NCI-H1105 treated with DMSO at 0.1 percent for 48 hours (cell line): ENCODE results near the gene MDK.

Source experiments
- DNase-seq: peaks from one replicate; lab custom pipeline; 2025; lab: John Stamatoyannopoulos, UW

MDK gene

DNA sequence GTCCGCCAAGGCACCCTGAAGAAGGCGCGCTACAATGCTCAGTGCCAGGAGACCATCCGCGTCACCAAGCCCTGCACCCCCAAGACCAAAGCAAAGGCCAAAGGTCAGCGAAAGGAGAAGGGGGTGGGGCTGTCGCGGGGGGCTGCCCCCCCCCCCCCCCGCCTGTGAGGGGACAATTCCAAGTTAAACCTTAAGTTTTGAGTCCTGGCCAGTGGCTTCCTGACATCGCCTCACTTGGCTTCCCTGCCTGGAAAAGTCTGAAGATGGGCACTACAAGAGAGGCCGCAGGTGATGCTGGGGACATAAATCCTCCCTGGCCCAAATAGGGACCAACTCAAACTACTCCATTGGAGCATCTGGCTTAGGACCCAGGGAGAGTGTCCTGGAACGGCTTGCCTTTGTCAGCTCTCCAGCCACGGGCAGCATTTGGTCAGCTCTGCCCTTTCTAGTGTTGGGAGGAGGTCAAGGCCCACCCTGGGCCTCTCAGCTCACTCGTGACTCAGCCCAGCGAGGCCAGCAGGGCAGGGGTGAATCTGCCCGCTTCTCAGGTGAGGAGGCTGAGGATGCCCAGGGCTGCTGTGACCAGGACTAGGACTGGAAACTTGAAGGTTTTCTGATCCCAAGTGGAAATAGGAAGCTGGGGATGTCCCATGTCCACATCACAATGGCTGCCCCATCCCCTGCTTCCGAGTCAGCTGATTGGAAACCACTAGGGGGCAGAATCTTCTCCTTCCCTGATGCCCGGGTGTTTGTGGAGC lies 1.4 kb downstream of the MDK start:
- DNase-seq: peak; percentile 38

DNA sequence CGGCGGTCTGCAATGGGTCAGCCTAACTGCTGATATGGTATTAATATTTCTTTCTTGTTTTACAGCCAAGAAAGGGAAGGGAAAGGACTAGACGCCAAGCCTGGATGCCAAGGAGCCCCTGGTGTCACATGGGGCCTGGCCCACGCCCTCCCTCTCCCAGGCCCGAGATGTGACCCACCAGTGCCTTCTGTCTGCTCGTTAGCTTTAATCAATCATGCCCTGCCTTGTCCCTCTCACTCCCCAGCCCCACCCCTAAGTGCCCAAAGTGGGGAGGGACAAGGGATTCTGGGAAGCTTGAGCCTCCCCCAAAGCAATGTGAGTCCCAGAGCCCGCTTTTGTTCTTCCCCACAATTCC lies 1.9 kb downstream of the MDK start:
- no peak for DNase-seq

DNA sequence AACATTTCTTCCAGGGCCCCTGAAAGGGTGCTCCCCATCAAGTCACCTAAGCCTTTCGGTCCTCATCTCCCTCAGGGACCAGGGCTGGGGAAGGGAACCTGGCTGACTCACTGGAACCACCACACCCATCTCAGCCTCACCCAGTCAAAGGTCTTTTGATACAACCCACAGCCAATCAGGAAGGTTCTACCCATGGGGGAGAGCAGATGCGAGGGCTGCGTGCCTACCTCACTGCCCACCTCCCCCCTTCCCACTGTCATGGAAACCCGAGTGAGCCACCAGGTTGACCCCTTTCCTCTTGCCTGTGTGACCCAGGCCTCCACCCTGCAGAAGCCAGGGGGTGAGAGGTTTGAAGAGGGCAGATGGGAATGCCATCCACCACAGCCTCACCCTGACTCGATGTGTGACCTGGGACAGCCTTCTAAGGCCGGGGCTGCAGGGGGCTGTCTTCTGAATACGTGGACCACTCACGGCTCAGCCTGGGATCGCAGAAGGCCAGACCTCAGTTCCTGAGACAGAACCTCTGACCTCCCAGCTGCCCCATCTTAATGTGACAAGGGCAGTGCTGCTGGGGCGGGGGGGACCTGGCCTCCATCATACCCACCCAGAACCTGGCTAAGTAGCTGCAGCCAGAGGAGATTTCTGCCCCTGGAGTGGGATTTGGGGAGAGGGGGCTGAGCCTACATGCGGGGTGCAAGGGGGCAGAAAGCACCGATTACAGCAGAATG lies 2.7 kb downstream of the MDK start:
- no peak for DNase-seq

DNA sequence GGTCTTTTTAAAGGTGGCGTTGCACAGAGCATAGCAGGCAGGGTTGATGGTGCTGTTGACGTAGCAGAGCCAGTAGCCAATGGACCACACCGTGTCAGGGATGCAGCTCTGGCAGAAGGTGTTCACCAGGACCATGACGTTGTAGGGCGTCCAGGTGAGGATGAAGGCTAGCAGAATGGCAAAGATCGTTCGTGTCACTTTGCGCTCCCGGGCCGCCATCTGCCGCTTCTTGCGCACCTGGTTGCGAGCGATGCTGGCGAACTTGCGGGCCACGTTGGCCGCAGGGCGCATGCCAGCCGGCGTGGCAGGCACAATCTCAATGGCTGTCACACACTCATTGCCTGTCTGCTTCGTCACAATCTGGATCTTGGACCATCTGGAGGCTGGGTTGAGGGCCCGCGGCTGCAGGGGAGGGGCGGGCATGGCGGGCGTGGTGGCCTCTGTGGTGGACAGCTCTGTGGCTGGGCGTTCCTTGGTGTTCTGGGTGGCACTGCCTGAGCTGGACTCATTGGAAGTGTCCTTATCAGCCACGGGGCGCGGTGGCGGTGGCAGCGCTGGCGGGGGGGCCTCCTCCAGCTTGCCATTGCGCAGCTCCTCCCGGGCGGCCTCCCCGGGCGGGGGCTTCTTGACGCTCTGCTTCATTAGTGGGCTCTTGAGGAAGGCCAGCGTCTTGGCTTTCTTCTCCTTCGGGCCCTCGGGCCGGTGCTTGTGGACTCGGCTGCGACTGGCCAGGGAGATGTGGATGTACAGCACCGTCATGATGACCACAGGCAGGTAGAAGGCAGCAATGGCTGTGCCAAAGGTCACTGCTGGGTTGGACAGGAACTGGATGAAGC lies 3.9 kb downstream of the MDK start:
- DNase-seq: no peak

DNA sequence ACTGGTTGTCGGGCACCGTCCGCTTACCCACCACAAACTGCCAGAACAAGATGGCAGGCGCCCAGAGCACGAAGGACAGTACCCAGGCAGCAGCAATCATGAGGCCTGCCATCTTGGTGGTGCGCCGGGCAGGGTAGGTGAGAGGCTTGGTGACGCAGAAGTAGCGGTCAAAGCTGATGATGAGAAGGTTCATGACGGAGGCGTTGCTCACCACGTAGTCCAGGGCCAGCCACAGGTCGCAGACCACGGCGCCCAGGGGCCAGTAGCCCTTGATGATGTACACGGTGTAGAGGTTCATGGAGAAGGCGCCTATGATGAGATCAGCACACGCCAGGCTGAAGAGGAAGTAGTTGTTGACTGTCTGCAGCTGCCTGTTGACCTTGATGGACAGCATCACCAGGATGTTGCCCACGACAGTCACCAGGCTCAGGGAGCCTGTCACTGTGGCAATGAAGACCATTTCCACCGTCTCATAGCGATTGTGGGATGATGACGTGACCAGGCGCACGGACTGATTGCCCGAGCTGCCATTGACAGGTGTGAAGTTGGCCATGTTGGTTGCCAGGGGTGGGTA lies 4.6 kb downstream of the MDK start:
- no peak for DNase-seq

DNA sequence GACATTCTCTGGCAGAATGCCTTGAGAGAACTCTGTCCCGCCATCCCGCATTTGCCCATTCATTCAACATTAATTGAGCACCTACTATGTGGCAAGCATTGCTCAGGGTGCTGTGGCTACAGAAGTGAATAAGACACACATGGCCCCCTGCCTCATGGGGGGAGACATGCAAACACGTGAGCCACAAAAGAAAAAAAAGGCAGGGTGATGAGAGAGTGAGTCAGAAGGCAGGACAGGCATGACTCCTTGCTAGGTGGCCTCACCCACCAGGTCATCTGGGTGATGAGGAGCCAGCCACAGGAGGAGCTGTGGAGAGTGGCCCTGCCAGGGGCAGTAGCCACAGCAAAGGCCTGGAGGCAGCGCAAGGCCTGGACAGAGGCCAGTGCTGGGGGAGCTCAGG lies 5.2 kb downstream of the MDK start:
- DNase-seq: no peak

DNA sequence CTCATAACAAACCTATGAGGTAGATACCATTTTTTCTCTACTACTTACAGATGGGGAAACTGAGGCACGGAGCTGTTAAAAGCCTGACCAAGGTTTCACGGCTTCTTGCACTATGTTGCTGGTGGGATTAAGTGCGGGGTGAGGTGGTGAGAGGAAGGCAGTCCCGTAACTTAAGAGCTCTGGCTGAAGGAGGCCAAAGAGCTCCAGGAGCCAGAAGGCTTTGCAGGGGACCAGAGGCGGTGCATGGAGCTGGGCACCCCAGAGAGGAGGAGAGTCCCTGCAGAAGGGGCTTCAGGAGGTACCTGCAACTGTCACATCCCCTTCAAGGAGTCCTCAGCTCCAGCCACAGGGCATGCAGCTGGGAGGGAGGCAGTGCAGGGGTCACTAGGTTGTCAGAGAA lies 6.0 kb downstream of the MDK start:
- DNase-seq: no peak

DNA sequence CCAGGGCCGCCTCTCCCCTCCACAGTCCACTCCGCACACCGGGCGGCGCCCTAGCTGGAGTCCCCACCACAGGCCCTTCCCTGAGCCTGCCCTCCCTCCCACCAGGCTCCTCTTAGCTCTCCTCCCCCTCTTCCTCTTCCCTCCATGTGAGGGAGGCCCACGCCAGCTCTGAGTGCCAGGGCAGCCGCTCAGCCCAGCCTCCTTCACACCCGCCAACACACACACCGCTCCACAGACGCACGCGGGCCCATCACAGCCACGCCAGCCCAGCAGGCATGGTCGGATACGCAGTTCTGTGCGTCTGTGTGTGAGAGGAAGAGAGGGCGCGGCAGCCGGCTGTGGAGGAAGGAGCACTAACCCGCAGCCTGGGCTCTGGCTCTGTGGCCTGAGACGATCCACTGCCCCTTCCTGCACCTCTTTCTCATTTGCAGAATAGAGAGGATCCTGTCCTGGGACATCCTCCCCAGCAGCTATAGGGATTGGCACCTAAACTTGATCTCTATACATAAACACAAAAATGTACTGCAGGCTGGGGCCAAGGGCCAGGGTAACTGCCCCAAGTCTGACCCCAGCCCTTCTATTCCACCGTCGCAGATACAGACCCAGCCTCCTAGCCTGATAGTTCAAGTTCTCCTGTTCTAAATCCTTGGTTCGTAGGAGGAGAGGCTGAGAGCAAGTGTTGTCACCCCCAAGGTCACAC lies 6.6 kb downstream of the MDK start:
- no peak for DNase-seq

DNA sequence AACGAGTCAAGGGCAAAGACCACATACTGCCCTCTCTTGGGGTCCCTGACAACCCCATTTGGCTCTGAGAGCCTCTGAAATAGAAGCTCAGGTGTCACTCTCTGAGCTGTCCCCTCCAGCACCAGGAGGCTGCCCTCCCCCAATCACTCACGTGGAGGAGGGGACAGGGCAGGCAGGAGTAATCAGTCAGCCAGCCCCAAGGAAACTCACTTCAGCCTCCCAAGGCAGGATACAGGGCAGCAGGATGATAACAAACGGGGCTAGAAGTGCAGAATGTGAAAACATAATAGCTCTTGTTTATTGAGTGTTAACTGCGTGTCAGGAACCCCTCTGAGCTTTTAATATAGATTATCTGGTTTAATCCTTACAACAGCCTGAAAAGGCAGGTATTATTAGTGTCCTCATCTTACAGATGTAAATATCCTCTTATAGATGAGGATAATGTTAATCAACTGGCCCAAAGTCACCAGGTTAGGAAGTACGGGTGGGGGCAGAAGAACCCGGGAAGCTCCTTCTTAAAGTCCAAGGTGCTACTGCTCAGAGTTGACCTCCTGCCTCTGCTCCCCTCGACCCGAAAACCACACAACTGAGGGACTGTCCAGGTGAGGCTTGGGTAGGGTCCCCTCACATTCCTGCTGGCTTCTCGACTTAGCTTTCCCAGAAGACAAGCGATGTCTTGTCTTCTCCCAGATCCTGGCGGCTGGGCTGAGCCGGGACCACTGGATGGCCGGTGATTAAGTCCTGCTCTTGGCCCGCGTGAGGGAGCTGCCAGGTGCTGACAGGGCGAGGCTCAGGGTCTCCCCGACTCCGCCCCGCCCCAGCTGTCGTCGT lies 7.4 kb downstream of the MDK start:
- no peak for DNase-seq

DNA sequence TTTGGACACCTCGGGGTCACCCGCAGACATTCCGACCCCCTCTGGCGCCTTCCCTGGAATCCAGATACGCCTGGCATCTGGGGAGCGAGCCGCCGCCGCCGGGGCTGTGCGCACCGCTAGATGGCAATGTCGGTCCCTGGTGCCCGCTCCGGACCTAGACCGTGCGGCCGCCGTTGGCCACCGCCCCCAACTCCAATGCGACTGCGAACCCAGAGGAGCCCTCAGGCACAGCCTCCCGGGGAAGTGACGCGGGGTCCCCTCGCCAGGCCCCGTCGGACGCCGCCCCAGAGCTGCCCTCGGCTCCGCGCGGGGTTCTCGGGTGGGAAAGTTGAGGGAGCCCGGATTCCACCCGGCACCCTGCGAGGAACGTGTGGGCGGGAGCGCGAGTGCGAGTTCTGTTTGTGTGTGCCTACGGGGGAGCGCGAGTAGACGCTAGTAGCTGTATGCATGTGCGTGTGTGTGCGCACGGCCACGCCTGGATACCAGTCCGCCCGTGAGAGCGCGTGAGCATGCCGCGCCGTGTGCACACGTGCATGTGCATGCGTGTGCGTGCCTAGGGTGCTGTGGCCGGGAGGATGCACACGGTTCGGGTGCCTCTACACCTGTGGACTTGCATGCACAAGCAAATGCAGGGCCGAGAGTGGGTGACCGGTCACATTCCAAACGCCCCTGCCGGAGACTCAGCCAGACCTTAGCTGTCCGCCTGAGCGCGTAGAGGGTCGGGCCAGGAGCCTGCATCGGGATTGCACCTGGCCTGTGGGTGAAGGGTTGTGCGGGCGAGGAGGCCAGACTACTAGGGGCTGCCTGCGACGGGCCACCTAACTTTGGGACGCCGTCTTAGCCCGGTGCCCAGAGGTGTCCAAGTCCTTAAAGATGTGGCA lies 8.2 kb downstream of the MDK start:
- peak; percentile 78 for DNase-seq

DNA sequence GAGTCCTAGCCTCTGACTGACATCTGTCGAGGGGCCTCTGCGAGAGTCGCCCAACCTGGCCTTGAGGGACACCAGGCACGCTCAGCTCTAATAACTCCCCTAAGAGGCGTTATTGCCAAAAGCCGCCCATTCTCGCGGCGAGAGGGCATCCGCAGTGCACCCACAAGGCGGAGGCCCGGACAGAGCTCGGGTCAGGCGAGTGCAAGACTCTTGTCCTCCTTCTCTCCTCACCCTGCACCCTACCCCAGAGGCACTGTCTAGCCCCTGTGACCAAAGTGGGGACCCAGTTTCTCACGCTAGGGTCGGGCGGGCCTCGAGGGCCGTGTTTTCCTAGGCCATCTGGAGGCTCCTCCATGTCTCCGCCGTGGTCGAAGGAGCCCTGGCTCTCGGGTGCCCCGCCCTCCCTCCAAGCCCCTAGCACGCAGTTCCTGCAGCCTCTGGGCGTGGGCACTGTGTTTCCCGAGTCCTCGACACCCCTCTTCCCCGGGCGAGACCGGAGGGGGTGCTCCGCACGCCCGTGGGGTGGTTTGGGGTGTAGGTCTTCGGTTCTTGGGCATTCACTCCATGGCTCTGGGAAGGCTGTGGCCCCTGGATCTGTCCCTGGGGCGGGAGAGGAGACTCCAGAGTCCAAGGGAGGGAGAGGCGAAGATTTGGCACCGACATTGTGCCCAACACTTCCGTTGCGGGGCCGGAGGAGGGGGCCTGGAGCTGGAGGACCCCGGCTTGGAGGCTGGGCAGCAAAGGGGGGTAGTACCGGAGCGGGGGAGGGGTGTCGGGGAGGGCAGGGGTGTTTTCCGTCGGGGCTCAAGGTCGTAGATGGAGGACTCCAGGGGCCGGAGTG lies 9.1 kb downstream of the MDK start:
- DNase-seq: peak; percentile 38

DNA sequence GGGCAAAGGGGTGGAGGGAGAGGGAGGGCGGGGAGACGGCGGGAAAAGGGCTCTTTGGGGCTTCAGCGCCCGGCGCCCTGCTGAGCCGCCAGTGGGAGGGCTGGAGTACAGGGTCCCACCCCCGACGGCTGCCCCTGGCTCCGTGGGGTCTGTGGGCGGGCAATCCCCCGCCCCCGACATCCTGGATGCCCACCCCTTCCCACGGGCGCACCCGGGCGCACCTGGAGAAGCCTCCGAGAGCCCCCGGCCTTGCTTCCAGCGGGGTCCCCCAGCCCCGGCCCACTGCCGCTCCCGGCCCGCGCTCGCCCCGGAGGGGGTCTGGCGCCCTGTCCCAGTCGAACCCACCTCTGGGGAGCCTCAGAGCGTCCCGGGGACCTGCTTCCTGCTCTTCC lies 9.7 kb downstream of the MDK start:
- peak; percentile 33 for DNase-seq

DNA sequence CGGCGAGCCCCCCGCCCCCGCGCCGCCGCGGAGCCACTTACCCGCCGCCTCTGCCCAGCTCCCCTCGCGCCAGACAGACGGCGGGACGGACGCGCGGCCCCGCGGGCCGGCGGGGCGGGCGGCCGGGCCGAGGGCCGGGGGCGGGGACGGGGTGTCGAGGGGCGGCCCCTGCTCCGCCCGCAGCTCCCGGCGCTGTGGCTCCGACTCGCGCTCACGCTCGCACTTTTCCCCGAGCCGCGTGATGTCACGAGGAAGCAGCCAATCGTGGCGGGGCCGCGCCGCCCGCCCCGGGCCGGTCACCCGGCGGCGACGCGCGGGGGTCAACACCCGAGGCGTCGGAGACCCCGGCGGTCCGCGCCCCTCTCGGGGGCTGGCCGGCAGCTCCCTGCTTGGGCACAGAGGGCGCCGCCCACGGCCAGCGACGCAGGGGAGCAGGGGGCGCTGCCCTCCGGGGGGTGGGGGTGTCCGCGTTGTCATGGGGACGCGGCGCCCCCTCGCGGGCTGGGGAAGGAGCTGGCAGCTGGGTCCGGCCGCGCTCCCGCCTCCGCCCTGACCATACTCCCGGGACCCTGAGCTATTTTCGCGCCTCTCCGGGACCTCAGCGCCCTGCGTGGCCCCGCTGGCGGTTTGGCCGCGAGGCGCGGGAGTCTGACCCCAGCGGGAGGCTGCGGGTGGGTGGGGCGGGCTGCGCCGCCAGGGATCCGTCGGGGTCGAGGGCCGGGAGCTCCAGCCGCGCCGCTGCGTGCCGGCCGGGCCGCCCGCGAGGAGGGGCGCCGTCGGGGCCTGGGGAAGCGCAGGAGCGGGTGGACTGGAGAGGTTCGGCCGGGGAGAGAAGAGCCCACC lies 10.3 kb downstream of the MDK start, which contains the start of gene CHRM4:
CHRM4 (minus strand) TSS at position 199 of the 843 bp plus-strand sequence. CDS start 5,219 bp downstream, outside the sequence.
- peak; percentile 71 for DNase-seq

DNA sequence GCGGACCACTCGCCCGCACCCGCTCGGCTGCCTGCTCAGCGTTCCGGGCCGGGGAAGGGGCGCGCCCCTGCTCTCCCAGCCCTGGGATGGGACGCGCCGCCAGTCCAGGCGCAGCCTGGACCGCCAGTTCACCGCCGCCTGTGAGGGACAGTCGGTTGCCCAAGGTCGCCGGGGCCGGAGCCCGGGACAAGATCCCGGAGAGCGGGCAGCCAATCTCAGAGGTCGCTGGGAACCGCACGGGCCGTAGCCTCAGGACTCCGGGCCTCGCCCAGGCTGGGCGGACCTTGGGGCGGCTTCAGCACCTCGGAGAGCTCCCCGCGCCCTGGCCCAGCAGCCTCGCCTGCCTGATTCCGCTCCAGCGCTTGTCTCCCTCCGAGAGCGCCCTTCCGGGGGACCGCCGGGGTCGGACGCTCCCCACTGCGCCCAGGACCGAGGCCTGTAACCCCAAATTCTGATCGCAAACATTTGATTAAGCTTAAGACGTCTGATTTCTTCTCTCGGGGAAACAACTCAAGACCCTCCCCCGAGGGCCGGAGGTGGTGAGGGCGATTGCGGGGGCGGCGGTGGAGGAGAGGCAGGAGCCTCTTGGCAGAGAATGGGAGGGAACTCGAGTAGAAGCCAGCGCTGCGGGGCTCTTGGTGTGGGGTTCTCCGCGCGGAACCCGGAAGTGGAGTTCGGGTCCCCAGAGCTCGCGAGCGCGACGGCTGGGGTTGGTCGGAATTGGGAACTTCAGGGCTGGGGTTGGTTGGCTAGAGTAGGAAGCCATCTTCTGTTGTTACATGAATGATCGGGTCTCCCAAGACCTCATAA lies 11.2 kb downstream of the MDK start:
- peak; percentile 74 for DNase-seq

DNA sequence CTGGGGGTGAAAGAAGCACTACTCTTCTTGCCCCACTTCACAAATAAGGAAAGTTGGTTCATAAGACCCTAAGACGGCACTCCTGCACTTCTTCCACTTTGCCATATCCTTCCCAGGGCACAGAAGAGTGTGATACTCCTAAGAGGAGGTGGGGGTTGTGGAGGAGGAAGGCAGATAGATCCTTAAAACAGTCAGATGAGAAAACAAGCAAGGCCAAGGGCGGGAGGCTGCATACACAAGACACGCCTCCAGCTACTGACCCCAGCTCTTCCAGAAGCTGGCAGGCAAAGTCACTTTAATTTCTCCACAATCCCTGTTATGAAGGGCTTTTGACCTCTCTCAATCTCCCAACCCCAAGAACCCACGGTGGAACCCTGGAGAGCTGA lies 11.8 kb downstream of the MDK start:
- DNase-seq: no peak

DNA sequence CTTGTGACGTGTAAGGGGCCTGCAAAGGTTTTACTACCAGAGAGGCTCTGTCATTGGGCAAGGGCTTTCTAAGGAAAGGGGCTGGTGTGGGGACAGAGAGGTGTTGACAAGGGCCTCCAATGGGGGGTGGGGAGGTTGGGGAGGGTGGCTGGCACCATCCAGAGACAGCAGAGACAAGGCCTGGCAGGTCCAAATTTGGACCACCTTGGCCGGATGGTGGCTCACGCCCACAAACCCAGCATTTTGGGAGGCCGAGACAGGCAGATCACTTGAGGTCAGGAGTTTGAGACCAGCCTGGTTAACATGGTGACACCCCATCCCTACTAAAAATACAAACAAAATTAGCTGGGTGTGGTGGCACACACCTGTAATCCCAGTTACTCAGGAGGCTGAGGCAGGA lies 12.3 kb downstream of the MDK start:
- no peak for DNase-seq

DNA sequence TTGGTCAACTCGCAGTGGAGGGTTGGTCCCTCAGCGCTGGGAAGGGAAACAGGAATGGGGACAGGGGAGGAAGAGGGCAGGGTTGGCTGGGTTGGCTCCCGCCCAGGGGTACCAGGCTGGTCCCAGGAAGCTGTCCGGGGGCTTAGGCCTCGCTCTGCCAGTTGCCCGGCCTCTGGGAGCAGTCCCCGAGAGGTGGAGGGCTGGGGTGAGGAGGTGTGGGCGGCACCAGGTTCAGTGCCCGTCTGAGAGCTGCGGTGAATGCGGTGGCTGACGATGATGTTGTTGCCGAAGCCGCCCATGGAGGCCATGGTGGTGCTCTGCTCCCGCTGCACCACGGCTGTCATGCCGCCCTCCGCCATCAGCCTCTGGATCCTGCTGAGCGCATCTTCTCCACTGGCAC lies 16.1 kb downstream of the MDK start:
- no peak for DNase-seq
